Stimulated activated naive CD8-positive, alpha-beta T cell treated with anti-CD3 and anti-CD28 coated beads, Interleukin-15, amount 100 ng/mL, for 72 hours (primary cell): ENCODE data around the gene ENOX1.

Experiments used
- ATAC-seq: fragments of 150-1000 bp; cut with Tn5 transposase; 2 replicates; pipeline ENCODE4 v1.10.0; 2021; ENCODE audit warnings: mild to moderate bottlenecking, moderate library complexity
- DNase-seq, 2 donors: peaks; one replicate each; pipeline ENCODE4 v3.0.0; 2021 to 2022
- H3K27ac Mint-ChIP-seq, 2 donors: one replicate each; pipeline ENCODE4 v1.8.0; 2022; ENCODE audit warnings: mild to moderate bottlenecking in 2 of 2, mixed read lengths in 2 of 2, moderate library complexity in 2 of 2
- H3K27me3 Mint-ChIP-seq: one replicate; pipeline ENCODE4 v1.8.0; 2022; ENCODE audit warnings: mixed read lengths
- H3K4me1 Mint-ChIP-seq: one replicate; pipeline ENCODE4 v1.8.0; 2022; ENCODE audit warnings: mild to moderate bottlenecking, mixed read lengths
- H3K4me3 Mint-ChIP-seq, 2 donors: one replicate each; pipeline ENCODE4 v1.8.0; 2022; ENCODE audit warnings: mild to moderate bottlenecking in 2 of 2, mixed read lengths in 2 of 2, moderate library complexity in 1 of 2
- H3K9me3 Mint-ChIP-seq, 2 donors: one replicate each; pipeline ENCODE4 v1.8.0; 2022; ENCODE audit warnings: mixed read lengths in 2 of 2

Gene ENOX1

GRCh38 chr13:43682701-43683100 is 104.1 kb downstream of the ENOX1 start:
- Mint-ChIP-seq H3K27ac (no peak overlapping the region), H3K9me3 (peaks cover 0 to 7% of the 10 kb centered on the region in 2 donors), H3K4me3 (no peak overlapping the region), H3K27me3 (peaks cover 34% of the 10 kb centered on the region), H3K4me1 (no peaks in the 10 kb centered on the region)
- DNase-seq, result no peak
- ATAC-seq, result no peak

GRCh38 chr13:43676320-43676719 is 110.5 kb downstream of the ENOX1 start:
- peaks cover 0 to under 1% of the 10 kb centered on the region in 2 donors for H3K9me3 Mint-ChIP-seq
- H3K4me1 Mint-ChIP-seq, result no peaks in the 10 kb centered on the region
- DNase-seq (no peak), ATAC-seq (peak; percentile 39)
- H3K27ac Mint-ChIP-seq, result no peak overlapping the region
- no peak overlapping the region for H3K4me3 Mint-ChIP-seq
- H3K27me3 Mint-ChIP-seq, result peaks cover 8% of the 10 kb centered on the region

- ATAC-seq, result no peak
Observed at GRCh38 chr13:43675577-43675976, 111.2 kb downstream of the ENOX1 start.

GRCh38 chr13:43669964-43670363 is 116.8 kb downstream of the ENOX1 start:
- H3K27ac Mint-ChIP-seq, result no peak overlapping the region
- peaks cover 8% of the 10 kb centered on the region for H3K27me3 Mint-ChIP-seq
- peaks cover 4 to 7% of the 10 kb centered on the region in 2 donors for H3K9me3 Mint-ChIP-seq
- DNase-seq (no peak), ATAC-seq (no peak)
- peaks cover 2% of the 10 kb centered on the region for H3K4me1 Mint-ChIP-seq
- H3K4me3 Mint-ChIP-seq, result no peak overlapping the region

More at GRCh38 chr13:43675577-43675976, 111.2 kb downstream of the ENOX1 start:
- H3K4me3 Mint-ChIP-seq, result no peak overlapping the region
- H3K9me3 Mint-ChIP-seq, result peaks cover 4 to 7% of the 10 kb centered on the region in 2 donors
- no peak overlapping the region for H3K27ac Mint-ChIP-seq
- H3K4me1 Mint-ChIP-seq, result no peaks in the 10 kb centered on the region
- DNase-seq, result no peak
- peaks cover 15% of the 10 kb centered on the region for H3K27me3 Mint-ChIP-seq

- peaks cover 8% of the 10 kb centered on the region for H3K27me3 Mint-ChIP-seq
- ATAC-seq, result no peak
- H3K9me3 Mint-ChIP-seq, result peaks cover 4 to 7% of the 10 kb centered on the region in 2 donors
- no peak overlapping the region for H3K27ac Mint-ChIP-seq
- no peak for DNase-seq
- peaks cover 8% of the 10 kb centered on the region for H3K4me1 Mint-ChIP-seq
- no peak overlapping the region for H3K4me3 Mint-ChIP-seq
Observed at GRCh38 chr13:43669101-43669500, 117.7 kb downstream of the ENOX1 start.

GRCh38 chr13:43666403-43666802 is 120.4 kb downstream of the ENOX1 start:
- Mint-ChIP-seq H3K4me3 (no peak overlapping the region), H3K27me3 (peaks cover 8% of the 10 kb centered on the region), H3K9me3 (peaks cover 4 to 7% of the 10 kb centered on the region in 2 donors), H3K4me1 (peaks cover 8% of the 10 kb centered on the region), H3K27ac (no peak overlapping the region)
- ATAC-seq, result no peak
- no peak for DNase-seq

GRCh38 chr13:43665388-43665787 is 121.4 kb downstream of the ENOX1 start:
- no peak for DNase-seq
- Mint-ChIP-seq H3K4me1 (peaks cover 8% of the 10 kb centered on the region), H3K4me3 (no peak overlapping the region), H3K27me3 (no peaks in the 10 kb centered on the region), H3K27ac (no peak overlapping the region), H3K9me3 (no peaks in the 10 kb centered on the region)
- ATAC-seq, result no peak

GRCh38 chr13:43664700-43665191 is 122.0 kb downstream of the ENOX1 start:
- DNase-seq, result peak in 1 of 2 donors; percentile 3
- ATAC-seq, result peak; percentile 62
- Mint-ChIP-seq H3K9me3 (no peaks in the 10 kb centered on the region), H3K27ac (peak overlapping the region; percentile 75 to 83), H3K27me3 (no peaks in the 10 kb centered on the region), H3K4me3 (peak overlapping the region in 1 of 2 donors; percentile 17), H3K4me1 (peaks cover 8% of the 10 kb centered on the region)

GRCh38 chr13:43663474-43664090 is 123.2 kb downstream of the ENOX1 start:
- no peak for DNase-seq
- Mint-ChIP-seq H3K4me3 (no peak overlapping the region), H3K9me3 (no peaks in the 10 kb centered on the region), H3K27me3 (peaks cover 8% of the 10 kb centered on the region), H3K4me1 (peaks cover 8% of the 10 kb centered on the region), H3K27ac (no peak overlapping the region)
- no peak for ATAC-seq

- peaks cover 8% of the 10 kb centered on the region for H3K4me1 Mint-ChIP-seq
- ATAC-seq (no peak), DNase-seq (no peak)
- H3K27ac Mint-ChIP-seq, result no peak overlapping the region
- no peaks in the 10 kb centered on the region for H3K9me3 Mint-ChIP-seq
- no peak overlapping the region for H3K4me3 Mint-ChIP-seq
- H3K27me3 Mint-ChIP-seq, result peaks cover 13% of the 10 kb centered on the region
Observed at GRCh38 chr13:43662976-43663375, 123.8 kb downstream of the ENOX1 start.

GRCh38 chr13:43661161-43661830 is 125.5 kb downstream of the ENOX1 start:
- Mint-ChIP-seq H3K4me1 (peaks cover 8% of the 10 kb centered on the region), H3K27ac (no peak overlapping the region), H3K9me3 (no peaks in the 10 kb centered on the region), H3K27me3 (peaks cover 13% of the 10 kb centered on the region), H3K4me3 (no peak overlapping the region)
- ATAC-seq (no peak), DNase-seq (no peak)

- Mint-ChIP-seq H3K27me3 (peaks cover 13% of the 10 kb centered on the region), H3K4me3 (no peak overlapping the region), H3K9me3 (no peaks in the 10 kb centered on the region), H3K4me1 (no peaks in the 10 kb centered on the region), H3K27ac (no peak overlapping the region)
- DNase-seq, result no peak
- ATAC-seq, result no peak
Observed at GRCh38 chr13:43657485-43657884, 129.3 kb downstream of the ENOX1 start.

- H3K27me3 Mint-ChIP-seq, result peaks cover 9% of the 10 kb centered on the region
- no peaks in the 10 kb centered on the region for H3K9me3 Mint-ChIP-seq
- H3K27ac Mint-ChIP-seq, result no peak overlapping the region
- no peak for ATAC-seq
- H3K4me3 Mint-ChIP-seq, result no peak overlapping the region
- no peak for DNase-seq
- no peaks in the 10 kb centered on the region for H3K4me1 Mint-ChIP-seq
Observed at GRCh38 chr13:43653980-43654379, 132.8 kb downstream of the ENOX1 start.

GRCh38 chr13:43653395-43653794 is 133.4 kb downstream of the ENOX1 start:
- ATAC-seq, result no peak
- H3K4me3 Mint-ChIP-seq, result no peak overlapping the region
- H3K9me3 Mint-ChIP-seq, result no peaks in the 10 kb centered on the region

GRCh38 chr13:43652760-43653159 is 134.0 kb downstream of the ENOX1 start:
- H3K4me1 Mint-ChIP-seq, result no peaks in the 10 kb centered on the region
- no peaks in the 10 kb centered on the region for H3K9me3 Mint-ChIP-seq
- H3K27me3 Mint-ChIP-seq, result peaks cover 6% of the 10 kb centered on the region
- ATAC-seq (no peak), DNase-seq (no peak)
- H3K27ac Mint-ChIP-seq, result peak overlapping the region in 1 of 2 donors; percentile 1
- no peak overlapping the region for H3K4me3 Mint-ChIP-seq

More at GRCh38 chr13:43653395-43653794, 133.4 kb downstream of the ENOX1 start:
- no peak for DNase-seq
- Mint-ChIP-seq H3K4me1 (no peaks in the 10 kb centered on the region), H3K27me3 (peaks cover 4% of the 10 kb centered on the region), H3K27ac (no peak overlapping the region)

- Mint-ChIP-seq H3K4me3 (no peak overlapping the region), H3K27me3 (peaks cover 21% of the 10 kb centered on the region), H3K4me1 (no peaks in the 10 kb centered on the region), H3K9me3 (no peaks in the 10 kb centered on the region), H3K27ac (no peak overlapping the region)
- DNase-seq (no peak), ATAC-seq (no peak)
Observed at GRCh38 chr13:43650882-43651281, 135.9 kb downstream of the ENOX1 start.
